ENCODE results near the gene ELMO1. TPM values are rescaled to one million over a fixed set of nuclear protein-coding genes. Genes with fewer than 3 reads are reported as not detected.

The ELMO1 gene
- total RNA-seq, 4 donors from 2014 or later: 24.6 to 120 (median 71.9) TPM

DNA sequence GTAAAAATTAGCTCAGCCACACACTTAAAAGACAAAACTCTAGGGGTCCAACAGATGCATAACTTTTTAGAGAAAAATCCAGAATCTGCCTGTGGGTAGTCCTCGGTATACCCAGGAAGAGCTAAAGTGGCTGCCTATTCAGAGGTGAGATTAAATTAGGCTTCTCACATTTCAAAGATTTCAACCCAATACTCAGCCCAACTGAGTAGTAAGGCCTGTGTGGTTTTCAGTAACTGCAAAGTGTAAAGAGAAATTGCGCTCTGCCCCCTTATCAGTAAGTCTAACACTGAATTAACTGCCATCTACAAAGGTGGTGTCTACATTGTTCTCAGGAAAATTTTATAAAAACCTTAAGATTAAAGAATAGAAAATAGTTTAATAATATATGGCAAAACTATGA lies 88.2 kb downstream of the ELMO1 start:
- Histone ChIP-seq H3K4me1 (peaks cover 0 to 6% (median 0%) of the 10 kb centered on the region in 4 donors), H3K9me3 (no peaks in the 10 kb centered on the region), H3K27ac (no peak overlapping the region), H3K4me3 (no peak overlapping the region), H3K36me3 (no peaks in the 10 kb centered on the region), H3K27me3 (no peaks in the 10 kb centered on the region)
- WGBS, 2 donors (ENCODE audit: low coverage in 1 of 2): 88 to 100% methylated on average over 1 to 2 of the region's 2 CpGs
- in situ Hi-C loops (cut with MboI; ENCODE audit: low pct_ligation_motif_present in 1 of 4, low pct_unique_long_range_greater_than_20kb in 1 of 4, low sequenced_read_pairs in 3 of 4) (no loop called here), intact Hi-C loops (cut with DNase I; ENCODE audit: low total_unique reads) (no loop called here)
- DNase-seq: no peak
- TF ChIP-seq POLR2A (IDR thresholded peaks at IDR 0.05) (no peak), POLR2AphosphoS5 (IDR thresholded peaks at IDR 0.05) (no peak), EP300 (IDR thresholded peaks at IDR 0.05; ENCODE audit: low read depth) (no peak)
- TF ChIP-seq, protein P1, sequence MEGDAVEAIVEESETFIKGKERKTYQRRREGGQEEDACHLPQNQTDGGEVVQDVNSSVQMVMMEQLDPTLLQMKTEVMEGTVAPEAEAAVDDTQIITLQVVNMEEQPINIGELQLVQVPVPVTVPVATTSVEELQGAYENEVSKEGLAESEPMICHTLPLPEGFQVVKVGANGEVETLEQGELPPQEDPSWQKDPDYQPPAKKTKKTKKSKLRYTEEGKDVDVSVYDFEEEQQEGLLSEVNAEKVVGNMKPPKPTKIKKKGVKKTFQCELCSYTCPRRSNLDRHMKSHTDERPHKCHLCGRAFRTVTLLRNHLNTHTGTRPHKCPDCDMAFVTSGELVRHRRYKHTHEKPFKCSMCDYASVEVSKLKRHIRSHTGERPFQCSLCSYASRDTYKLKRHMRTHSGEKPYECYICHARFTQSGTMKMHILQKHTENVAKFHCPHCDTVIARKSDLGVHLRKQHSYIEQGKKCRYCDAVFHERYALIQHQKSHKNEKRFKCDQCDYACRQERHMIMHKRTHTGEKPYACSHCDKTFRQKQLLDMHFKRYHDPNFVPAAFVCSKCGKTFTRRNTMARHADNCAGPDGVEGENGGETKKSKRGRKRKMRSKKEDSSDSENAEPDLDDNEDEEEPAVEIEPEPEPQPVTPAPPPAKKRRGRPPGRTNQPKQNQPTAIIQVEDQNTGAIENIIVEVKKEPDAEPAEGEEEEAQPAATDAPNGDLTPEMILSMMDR (IDR thresholded peaks at IDR 0.05): no peak

DNA sequence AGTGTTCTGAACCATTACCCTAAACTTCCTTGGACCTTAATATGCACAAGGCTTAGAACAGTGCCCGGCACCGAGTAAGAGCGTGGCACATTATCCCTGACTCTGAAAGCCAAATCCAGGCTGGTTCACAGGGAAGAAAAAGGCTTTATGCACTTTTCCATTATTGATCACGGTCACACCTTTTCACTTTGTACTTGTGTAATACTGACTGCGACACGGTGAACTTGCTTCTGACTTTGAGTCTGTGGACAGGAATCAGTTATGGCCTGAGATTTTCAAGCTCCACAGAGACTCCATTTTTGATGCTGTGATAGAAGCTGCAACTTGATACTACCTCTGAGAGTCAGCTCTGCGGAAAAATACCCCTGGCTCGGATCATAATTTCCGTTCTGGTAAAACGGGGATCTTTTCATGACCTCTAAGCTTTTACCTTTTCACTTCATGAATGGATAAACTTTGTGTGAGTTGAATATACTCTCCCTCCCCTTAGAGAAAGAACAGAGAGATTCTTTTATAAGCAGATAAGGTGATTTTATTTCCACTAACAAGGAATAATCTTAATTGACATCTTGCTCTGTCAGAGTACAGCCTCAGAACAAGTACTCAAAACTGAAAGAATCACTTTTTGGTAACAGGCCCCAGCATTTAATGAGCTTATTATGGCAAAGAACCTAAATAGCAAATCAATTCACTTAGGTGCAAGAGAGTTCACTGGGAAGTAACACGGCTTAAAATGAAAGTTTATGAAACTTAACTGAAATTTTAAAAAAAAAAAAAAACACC lies 88.8 kb downstream of the ELMO1 start:
- intact Hi-C loops (cut with DNase I; ENCODE audit: low total_unique reads) (no loop called here), in situ Hi-C loops (cut with MboI; ENCODE audit: low pct_ligation_motif_present in 1 of 4, low pct_unique_long_range_greater_than_20kb in 1 of 4, low sequenced_read_pairs in 3 of 4) (no loop called here)
- no peaks in the 10 kb centered on the region for H3K36me3 ChIP-seq
- no peaks in the 10 kb centered on the region for H3K9me3 ChIP-seq
- no peaks in the 10 kb centered on the region for H3K27me3 ChIP-seq
- H3K4me1 ChIP-seq: peaks cover 0 to 12% (median 0%) of the 10 kb centered on the region in 4 donors
- no peak overlapping the region for H3K27ac ChIP-seq
- WGBS, 2 donors (ENCODE audit: low coverage in 1 of 2): 83 to 88% methylated on average over 10 to 11 of the region's 11 CpGs
- TF ChIP-seq EP300 (IDR thresholded peaks at IDR 0.05; ENCODE audit: low read depth) (no peak), POLR2A (IDR thresholded peaks at IDR 0.05) (no peak), POLR2AphosphoS5 (IDR thresholded peaks at IDR 0.05) (no peak)
- TF ChIP-seq, protein P1 (IDR thresholded peaks at IDR 0.05): no peak
- H3K4me3 ChIP-seq: no peak overlapping the region
- DNase-seq: no peak

DNA sequence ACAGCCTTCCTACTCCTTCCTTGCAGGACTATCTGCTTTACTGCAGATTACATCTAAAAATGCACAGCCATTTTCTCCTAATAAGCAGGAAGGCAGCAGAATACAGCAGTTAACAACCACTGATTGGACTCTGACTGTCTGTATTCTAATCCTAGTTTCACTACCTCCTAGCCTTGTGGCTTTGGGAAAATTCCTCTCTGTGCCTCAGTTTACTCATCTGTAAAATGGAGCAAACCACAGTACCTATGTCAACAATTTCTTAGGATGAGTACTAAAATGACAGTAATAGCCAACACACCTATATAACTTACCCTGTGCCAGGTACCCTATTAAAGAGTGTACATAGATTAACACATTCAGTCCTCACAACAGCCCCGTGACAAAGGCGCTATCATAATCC lies 89.5 kb downstream of the ELMO1 start:
- in situ Hi-C loops (cut with MboI; ENCODE audit: low pct_ligation_motif_present in 1 of 4, low pct_unique_long_range_greater_than_20kb in 1 of 4, low sequenced_read_pairs in 3 of 4) (no loop called here), intact Hi-C loops (cut with DNase I; ENCODE audit: low total_unique reads) (no loop called here)
- no peaks in the 10 kb centered on the region for H3K27me3 ChIP-seq
- no peaks in the 10 kb centered on the region for H3K36me3 ChIP-seq
- no peak for DNase-seq
- H3K4me3 ChIP-seq: no peak overlapping the region
- H3K4me1 ChIP-seq: peaks cover 0 to 19% (median 2%) of the 10 kb centered on the region in 4 donors
- H3K27ac ChIP-seq: no peak overlapping the region
- TF ChIP-seq POLR2AphosphoS5 (IDR thresholded peaks at IDR 0.05) (no peak), POLR2A (IDR thresholded peaks at IDR 0.05) (no peak), EP300 (IDR thresholded peaks at IDR 0.05; ENCODE audit: low read depth) (no peak)
- TF ChIP-seq, protein P1 (IDR thresholded peaks at IDR 0.05): no peak
- H3K9me3 ChIP-seq: no peaks in the 10 kb centered on the region
- WGBS, 2 donors (ENCODE audit: low coverage in 1 of 2): 92% methylated on average over 2 of the region's 2 CpGs; no CpG with 5 or more reads in 1 of the 2 donors

DNA sequence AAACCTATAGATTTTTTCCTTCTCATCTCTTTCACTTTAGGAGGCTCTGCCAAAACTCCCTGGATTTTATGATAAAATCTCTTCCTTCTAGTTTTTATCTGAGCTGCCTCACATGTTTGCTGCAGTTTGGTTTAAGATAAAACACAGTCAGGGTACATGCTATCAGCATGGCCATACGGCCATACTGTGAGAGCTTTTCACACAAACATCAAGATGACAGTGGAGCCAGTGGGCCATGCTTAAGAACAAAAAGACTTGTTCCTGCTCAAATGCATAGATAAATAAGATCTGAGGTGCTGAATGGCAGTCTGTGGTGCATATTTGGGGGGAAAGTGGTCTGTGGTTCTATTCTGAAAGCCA lies 91.0 kb downstream of the ELMO1 start:
- intact Hi-C loops (cut with DNase I; ENCODE audit: low total_unique reads): no loop called here
- no peak for DNase-seq
- peaks cover 0 to 25% (median 4%) of the 10 kb centered on the region in 4 donors for H3K4me1 ChIP-seq
- H3K4me3 ChIP-seq: no peak overlapping the region
- in situ Hi-C loops (cut with MboI; ENCODE audit: low pct_ligation_motif_present in 1 of 4, low pct_unique_long_range_greater_than_20kb in 1 of 4, low sequenced_read_pairs in 3 of 4): no loop called here
- no peaks in the 10 kb centered on the region for H3K9me3 ChIP-seq
- no peak for TF ChIP-seq EP300 (IDR thresholded peaks at IDR 0.05; ENCODE audit: low read depth)
- TF ChIP-seq, protein P1 (IDR thresholded peaks at IDR 0.05): no peak
- TF ChIP-seq POLR2A (IDR thresholded peaks at IDR 0.05): no peak
- no peak for TF ChIP-seq POLR2AphosphoS5 (IDR thresholded peaks at IDR 0.05)
- H3K36me3 ChIP-seq: no peaks in the 10 kb centered on the region
- H3K27me3 ChIP-seq: no peaks in the 10 kb centered on the region
- H3K27ac ChIP-seq: no peak overlapping the region
- WGBS, 2 donors (ENCODE audit: low coverage in 1 of 2): 40 to 82% methylated on average over 1 of the region's 1 CpG

Measured in transverse colon (tissue), 4 donors.